ENCODE results near the gene ASB3.

GRCh38 chr2:53631313-53632125, 155.2 kb downstream of the ASB3 start:
- TF ChIP-seq POLR2AphosphoS5 (IDR thresholded peaks at IDR 0.05; ENCODE audit: insufficient read depth, low read depth, low read length) = no peak
- no peak for TF ChIP-seq POLR2A (IDR thresholded peaks at IDR 0.05; ENCODE audit: low read depth, low read length)
- TF ChIP-seq MAX (IDR thresholded peaks at IDR 0.05; ENCODE audit: insufficient read depth, insufficient read length) = no peak
- no peak for TF ChIP-seq CTCF (IDR thresholded peaks at IDR 0.05; ENCODE audit: extremely low read depth in 1 of 2, insufficient read depth in 1 of 2, low read depth in 1 of 2, low read length in 2 of 2)
- no peak for TF ChIP-seq EZH2 (IDR thresholded peaks at IDR 0.05; ENCODE audit: borderline replicate concordance, low read depth, low read length, severe bottlenecking)

Measured in endothelial cell of umbilical vein (primary cell).